K562 (cell line): ENCODE results near the gene EPB41L4B.

Experiments used
- ATF6 ChIP-seq: sonication (generic); formaldehyde crosslinking; IDR thresholded peaks from 2 replicates; pipeline ENCODE4 v1.4.0; 2020; ENCODE audit warnings: mild to moderate bottlenecking, missing genetic modification reagents
- CHD1 ChIP-seq: fragments of 200-600 bp; sonication (generic); IDR thresholded peaks from one replicate; pipeline ENCODE4 v1.6.1; 2012; ENCODE audit warnings: mild to moderate bottlenecking, moderate library complexity, low read length, inconsistent platforms
- E2F5 ChIP-seq: sonication (generic); formaldehyde crosslinking; IDR thresholded peaks from 2 replicates; pipeline ENCODE4 v1.8.0; 2022; ENCODE audit warnings: mild to moderate bottlenecking, missing genetic modification reagents
- FOXK2 ChIP-seq, 2 experiments: fragments of 450-650 bp; IDR thresholded peaks in 1 of 2; conservative IDR thresholded peaks in 1 of 2; 2 replicates each; pipeline ENCODE4 v1.6.1; 2016; ENCODE audit warnings: low read depth in 2 of 2, mild to moderate bottlenecking in 1 of 2
- IRF9 ChIP-seq: fragments of 450-650 bp; IDR thresholded peaks from 2 replicates; pipeline ENCODE4 v1.6.1; 2016; ENCODE audit warnings: missing biosample characterization, missing genetic modification characterization
- POLR2A ChIP-seq: fragments of 450-650 bp; conservative IDR thresholded peaks from 2 replicates; pipeline ENCODE4 v1.6.1; 2016
- USF1 ChIP-seq: sonication (generic); formaldehyde crosslinking; IDR thresholded peaks from 2 replicates; pipeline ENCODE4 v1.9.0; 2022; ENCODE audit warnings: mild to moderate bottlenecking, missing genetic modification reagents
- ZZZ3 ChIP-seq: fragments of 450-650 bp; IDR thresholded peaks from 2 replicates; pipeline ENCODE4 v1.6.1; 2016; ENCODE audit warnings: antibody characterized with exemption, mild to moderate bottlenecking, moderate library complexity

GRCh38 chr9:109274884-109275730 is 45.8 kb downstream of the EPB41L4B start:
- TF ChIP-seq IRF9: no peak
- TF ChIP-seq CHD1: no peak
- TF ChIP-seq USF1: no peak
- no peak for TF ChIP-seq ATF6 (CRISPR knock-in tag)
- TF ChIP-seq POLR2A: no peak
- TF ChIP-seq ZZZ3: no peak
- no peak for TF ChIP-seq E2F5
- TF ChIP-seq FOXK2 (conservative IDR thresholded peaks at IDR 0.05 in 1 of 2, IDR thresholded peaks at IDR 0.05 in 1 of 2; ENCODE audit: low read depth in 2 of 2): no peak
